ENCODE results near the gene TMEM242. TPM values are rescaled to one million over a fixed set of nuclear protein-coding genes. Genes with fewer than 3 reads are reported as not detected.

Gene TMEM242
- total and polyA plus RNA-seq, 10 of the 15 experiments (the other 5 are each of a cell fraction or from before 2014, with no cell fraction given): 2.8 to 9.8 (median 5.5) TPM

DNA sequence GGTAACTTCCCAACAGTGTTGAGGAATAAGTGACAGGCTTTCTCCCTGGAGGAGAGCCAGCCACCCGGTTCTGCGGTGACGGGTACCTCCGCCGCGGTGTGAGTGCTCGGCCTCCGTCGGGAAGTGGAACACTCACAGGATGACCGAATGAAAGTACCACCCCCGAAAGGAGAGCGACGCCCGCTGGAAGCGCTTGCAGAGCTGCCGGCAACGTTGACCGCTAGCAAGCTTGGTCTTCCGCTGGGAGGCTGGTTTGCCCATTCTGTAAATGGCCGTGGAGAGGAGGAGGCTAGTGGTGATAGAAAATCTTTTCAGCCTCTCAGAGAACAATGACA, 614 bp upstream of the TMEM242 start:
- TSS peak; percentile 93 for BruUV-seq (replicated peaks)
- CTCF ChIA-PET: interaction anchor here (0.7 to 8.8 kb wide), 17 partner anchors 9 to 808 kb away, joined by 3 to 104 read pairs (median 4); no protein-coding TSS in a partner anchor
- peaks cover 9% of the 10 kb centered on the region for H3K4me1 ChIP-seq (ENCODE audit: control insufficient read depth, insufficient read depth, low read length)
- peak overlapping the region; percentile 98 for H2AFZ ChIP-seq (ENCODE audit: control insufficient read depth, low read depth, low read length)
- under 1% methylated on average over 20 of the region's 20 CpGs for WGBS (ENCODE audit: insufficient coverage, insufficient replicate concordance, low lambda C conversion rate, missing lambda C conversion rate)
- no peaks in the 10 kb centered on the region for H4K20me1 ChIP-seq (ENCODE audit: control insufficient read depth, insufficient read depth)
- in situ Hi-C loops (cut with MboI): loop anchor here (5.0 kb wide), 2 partner anchors 138 to 348 kb away; no protein-coding TSS in a partner anchor
- H3K4me3 ChIP-seq: peak overlapping the region; percentile 86
- RAD21 ChIA-PET (ENCODE audit: unreplicated experiment): interaction anchor here (1.0 to 6.3 kb wide), 14 partner anchors 9 to 342 kb away, joined by 3 to 78 read pairs (median 7); no protein-coding TSS in a partner anchor
- DNase-seq (ENCODE audit: low read depth, low spot score) (no peak), ATAC-seq (peak; percentile 65), FAIRE-seq (no peak)
- SMC1A ChIA-PET (ENCODE audit: uncharacterized antibody, unreplicated experiment): interaction anchor here (0.6 to 5.9 kb wide), 15 partner anchors 9 to 550 kb away, joined by 3 to 60 read pairs (median 7); no protein-coding TSS in a partner anchor
- intact Hi-C loops (cut with micrococcal nuclease; ENCODE audit: unreplicated experiment): loop anchor here (2.0 to 5.0 kb wide), 6 partner anchors 45 to 343 kb away; partner anchors contain the start of gene ZDHHC14
- no peaks in the 10 kb centered on the region for H3K9me3 ChIP-seq (replicated peaks; ENCODE audit: control insufficient read depth, insufficient read depth, low read length)
- H3K36me3 ChIP-seq (ENCODE audit: control insufficient read depth in 2 of 2, insufficient read depth in 2 of 2, low read length in 1 of 2): no peaks in the 10 kb centered on the region
- no peaks in the 10 kb centered on the region for H3K79me2 ChIP-seq (ENCODE audit: control insufficient read depth, insufficient read depth, low read length)
- peak overlapping the region; percentile 63 for H3K9ac ChIP-seq (ENCODE audit: control insufficient read depth, insufficient read depth, low read length)
- H3K27me3 ChIP-seq (replicated peaks in 1 of 2; ENCODE audit: control insufficient read depth in 2 of 2, insufficient read depth in 2 of 2, low read length in 1 of 2): no peaks in the 10 kb centered on the region
- H3K27ac ChIP-seq (ENCODE audit: control insufficient read depth, insufficient read depth): no peak overlapping the region
- peak overlapping the region; percentile 100 for H3K4me2 ChIP-seq (ENCODE audit: control insufficient read depth, insufficient read depth)
- POLR2A ChIA-PET: interaction anchor here (0.7 to 2.0 kb wide), 8 partner anchors 9 to 372 kb away, joined by 3 to 7 read pairs (median 3); no protein-coding TSS in a partner anchor
- TF ChIP-seq, protein P1, sequence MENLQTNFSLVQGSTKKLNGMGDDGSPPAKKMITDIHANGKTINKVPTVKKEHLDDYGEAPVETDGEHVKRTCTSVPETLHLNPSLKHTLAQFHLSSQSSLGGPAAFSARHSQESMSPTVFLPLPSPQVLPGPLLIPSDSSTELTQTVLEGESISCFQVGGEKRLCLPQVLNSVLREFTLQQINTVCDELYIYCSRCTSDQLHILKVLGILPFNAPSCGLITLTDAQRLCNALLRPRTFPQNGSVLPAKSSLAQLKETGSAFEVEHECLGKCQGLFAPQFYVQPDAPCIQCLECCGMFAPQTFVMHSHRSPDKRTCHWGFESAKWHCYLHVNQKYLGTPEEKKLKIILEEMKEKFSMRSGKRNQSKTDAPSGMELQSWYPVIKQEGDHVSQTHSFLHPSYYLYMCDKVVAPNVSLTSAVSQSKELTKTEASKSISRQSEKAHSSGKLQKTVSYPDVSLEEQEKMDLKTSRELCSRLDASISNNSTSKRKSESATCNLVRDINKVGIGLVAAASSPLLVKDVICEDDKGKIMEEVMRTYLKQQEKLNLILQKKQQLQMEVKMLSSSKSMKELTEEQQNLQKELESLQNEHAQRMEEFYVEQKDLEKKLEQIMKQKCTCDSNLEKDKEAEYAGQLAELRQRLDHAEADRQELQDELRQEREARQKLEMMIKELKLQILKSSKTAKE (IDR thresholded peaks at IDR 0.05; ENCODE audit: low read depth, poor library complexity, severe bottlenecking): no peak
- TF ChIP-seq KLF5 (IDR thresholded peaks at IDR 0.05; ENCODE audit: partially characterized antibody) (no peak), POU2F2 (IDR thresholded peaks at IDR 0.05; ENCODE audit: borderline replicate concordance, low read depth, low read length) (no peak), SRF (IDR thresholded peaks at IDR 0.05; ENCODE audit: low read depth in 2 of 2, low read length in 2 of 2) (no peak), BRCA1 (IDR thresholded peaks at IDR 0.05; ENCODE audit: low read depth, low read length) (no peak), CHD2 (IDR thresholded peaks at IDR 0.05; ENCODE audit: borderline replicate concordance, low read depth, low read length) (no peak), NR2F1 (conservative IDR thresholded peaks at IDR 0.05) (no peak), ZSCAN29 (IDR thresholded peaks at IDR 0.05) (no peak)
- TF ChIP-seq, protein P2, sequence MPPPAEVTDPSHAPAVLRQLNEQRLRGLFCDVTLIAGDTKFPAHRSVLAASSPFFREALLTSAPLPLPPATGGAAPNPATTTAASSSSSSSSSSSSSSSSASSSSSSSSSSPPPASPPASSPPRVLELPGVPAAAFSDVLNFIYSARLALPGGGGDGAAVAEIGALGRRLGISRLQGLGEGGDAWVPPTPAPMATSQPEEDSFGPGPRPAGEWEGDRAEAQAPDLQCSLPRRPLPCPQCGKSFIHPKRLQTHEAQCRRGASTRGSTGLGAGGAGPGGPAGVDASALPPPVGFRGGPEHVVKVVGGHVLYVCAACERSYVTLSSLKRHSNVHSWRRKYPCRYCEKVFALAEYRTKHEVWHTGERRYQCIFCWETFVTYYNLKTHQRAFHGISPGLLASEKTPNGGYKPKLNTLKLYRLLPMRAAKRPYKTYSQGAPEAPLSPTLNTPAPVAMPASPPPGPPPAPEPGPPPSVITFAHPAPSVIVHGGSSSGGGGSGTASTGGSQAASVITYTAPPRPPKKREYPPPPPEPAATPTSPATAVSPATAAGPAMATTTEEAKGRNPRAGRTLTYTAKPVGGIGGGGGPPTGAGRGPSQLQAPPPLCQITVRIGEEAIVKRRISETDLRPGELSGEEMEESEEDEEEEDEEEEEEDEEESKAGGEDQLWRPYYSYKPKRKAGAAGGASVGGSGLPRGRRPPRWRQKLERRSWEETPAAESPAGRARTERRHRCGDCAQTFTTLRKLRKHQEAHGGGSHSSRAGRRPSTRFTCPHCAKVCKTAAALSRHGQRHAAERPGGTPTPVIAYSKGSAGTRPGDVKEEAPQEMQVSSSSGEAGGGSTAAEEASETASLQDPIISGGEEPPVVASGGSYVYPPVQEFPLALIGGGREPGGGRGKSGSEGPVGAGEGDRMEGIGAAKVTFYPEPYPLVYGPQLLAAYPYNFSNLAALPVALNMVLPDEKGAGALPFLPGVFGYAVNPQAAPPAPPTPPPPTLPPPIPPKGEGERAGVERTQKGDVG (CRISPR knock-in tag; IDR thresholded peaks at IDR 0.05): no peak
- TF ChIP-seq, protein P3, sequence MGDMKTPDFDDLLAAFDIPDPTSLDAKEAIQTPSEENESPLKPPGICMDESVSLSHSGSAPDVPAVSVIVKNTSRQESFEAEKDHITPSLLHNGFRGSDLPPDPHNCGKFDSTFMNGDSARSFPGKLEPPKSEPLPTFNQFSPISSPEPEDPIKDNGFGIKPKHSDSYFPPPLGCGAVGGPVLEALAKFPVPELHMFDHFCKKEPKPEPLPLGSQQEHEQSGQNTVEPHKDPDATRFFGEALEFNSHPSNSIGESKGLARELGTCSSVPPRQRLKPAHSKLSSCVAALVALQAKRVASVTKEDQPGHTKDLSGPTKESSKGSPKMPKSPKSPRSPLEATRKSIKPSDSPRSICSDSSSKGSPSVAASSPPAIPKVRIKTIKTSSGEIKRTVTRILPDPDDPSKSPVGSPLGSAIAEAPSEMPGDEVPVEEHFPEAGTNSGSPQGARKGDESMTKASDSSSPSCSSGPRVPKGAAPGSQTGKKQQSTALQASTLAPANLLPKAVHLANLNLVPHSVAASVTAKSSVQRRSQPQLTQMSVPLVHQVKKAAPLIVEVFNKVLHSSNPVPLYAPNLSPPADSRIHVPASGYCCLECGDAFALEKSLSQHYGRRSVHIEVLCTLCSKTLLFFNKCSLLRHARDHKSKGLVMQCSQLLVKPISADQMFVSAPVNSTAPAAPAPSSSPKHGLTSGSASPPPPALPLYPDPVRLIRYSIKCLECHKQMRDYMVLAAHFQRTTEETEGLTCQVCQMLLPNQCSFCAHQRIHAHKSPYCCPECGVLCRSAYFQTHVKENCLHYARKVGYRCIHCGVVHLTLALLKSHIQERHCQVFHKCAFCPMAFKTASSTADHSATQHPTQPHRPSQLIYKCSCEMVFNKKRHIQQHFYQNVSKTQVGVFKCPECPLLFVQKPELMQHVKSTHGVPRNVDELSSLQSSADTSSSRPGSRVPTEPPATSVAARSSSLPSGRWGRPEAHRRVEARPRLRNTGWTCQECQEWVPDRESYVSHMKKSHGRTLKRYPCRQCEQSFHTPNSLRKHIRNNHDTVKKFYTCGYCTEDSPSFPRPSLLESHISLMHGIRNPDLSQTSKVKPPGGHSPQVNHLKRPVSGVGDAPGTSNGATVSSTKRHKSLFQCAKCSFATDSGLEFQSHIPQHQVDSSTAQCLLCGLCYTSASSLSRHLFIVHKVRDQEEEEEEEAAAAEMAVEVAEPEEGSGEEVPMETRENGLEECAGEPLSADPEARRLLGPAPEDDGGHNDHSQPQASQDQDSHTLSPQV (IDR thresholded peaks at IDR 0.05): no peak
- TF ChIP-seq, protein P4, sequence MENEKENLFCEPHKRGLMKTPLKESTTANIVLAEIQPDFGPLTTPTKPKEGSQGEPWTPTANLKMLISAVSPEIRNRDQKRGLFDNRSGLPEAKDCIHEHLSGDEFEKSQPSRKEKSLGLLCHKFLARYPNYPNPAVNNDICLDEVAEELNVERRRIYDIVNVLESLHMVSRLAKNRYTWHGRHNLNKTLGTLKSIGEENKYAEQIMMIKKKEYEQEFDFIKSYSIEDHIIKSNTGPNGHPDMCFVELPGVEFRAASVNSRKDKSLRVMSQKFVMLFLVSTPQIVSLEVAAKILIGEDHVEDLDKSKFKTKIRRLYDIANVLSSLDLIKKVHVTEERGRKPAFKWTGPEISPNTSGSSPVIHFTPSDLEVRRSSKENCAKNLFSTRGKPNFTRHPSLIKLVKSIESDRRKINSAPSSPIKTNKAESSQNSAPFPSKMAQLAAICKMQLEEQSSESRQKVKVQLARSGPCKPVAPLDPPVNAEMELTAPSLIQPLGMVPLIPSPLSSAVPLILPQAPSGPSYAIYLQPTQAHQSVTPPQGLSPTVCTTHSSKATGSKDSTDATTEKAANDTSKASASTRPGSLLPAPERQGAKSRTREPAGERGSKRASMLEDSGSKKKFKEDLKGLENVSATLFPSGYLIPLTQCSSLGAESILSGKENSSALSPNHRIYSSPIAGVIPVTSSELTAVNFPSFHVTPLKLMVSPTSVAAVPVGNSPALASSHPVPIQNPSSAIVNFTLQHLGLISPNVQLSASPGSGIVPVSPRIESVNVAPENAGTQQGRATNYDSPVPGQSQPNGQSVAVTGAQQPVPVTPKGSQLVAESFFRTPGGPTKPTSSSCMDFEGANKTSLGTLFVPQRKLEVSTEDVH (IDR thresholded peaks at IDR 0.05; ENCODE audit: low read depth, partially characterized antibody): no peak
